GM12865 (cell line): ENCODE data around the gene SEMA6C.
A peak's percentile ranks its signal among the peaks of the same experiment; 100 is the strongest.

Experiments used
- DNase-seq: peaks from one replicate; pipeline ENCODE4 v3.0.0; 2010; ENCODE audit warnings: low read depth
- H3K4me3 ChIP-seq: 2 replicates; pipeline ENCODE4 v1.5.1; 2011; ENCODE audit warnings: mild to moderate bottlenecking, low read depth, low read length, control low read depth
- CTCF ChIP-seq: IDR thresholded peaks from 2 replicates; pipeline ENCODE4 v1.5.1; 2011; ENCODE audit warnings: low read length, control low read depth, low read depth, inconsistent platforms; ENCODE audit not compliant: insufficient read depth; ENCODE audit errors: missing control alignments

Gene SEMA6C

GRCh38 chr1:151167116-151167515 is 20.7 kb upstream of the SEMA6C start:
- H3K4me3 ChIP-seq: peak overlapping the region; percentile 98
- no peak for TF ChIP-seq CTCF

GRCh38 chr1:151166505-151166956 is 20.1 kb upstream of the SEMA6C start:
- peak; percentile 40 for DNase-seq
- peak overlapping the region; percentile 98 for H3K4me3 ChIP-seq
- TF ChIP-seq CTCF: no peak

More at GRCh38 chr1:151167116-151167515, 20.7 kb upstream of the SEMA6C start:
- no peak for DNase-seq

- DNase-seq: peak; percentile 99
- peak within 1 kb of the TSS; percentile 98 for H3K4me3 ChIP-seq
Measured at GRCh38 chr1:151165738-151166504, 19.5 kb upstream of the SEMA6C start, which contains the start of the genes LYSMD1 and SCNM1. Gene LYSMD1 (minus strand): TSS chr1:151165902. CDS start chr1:151165258, 644 bp downstream. Gene SCNM1 (plus strand): TSS chr1:151166144. CDS start chr1:151166153, 9 bp downstream.

GRCh38 chr1:151165281-151165737 is 18.9 kb upstream of the SEMA6C start:
- DNase-seq: peak; percentile 32
- TF ChIP-seq CTCF: no peak
- H3K4me3 ChIP-seq: peak overlapping the region; percentile 71

More at GRCh38 chr1:151165738-151166504, 19.5 kb upstream of the SEMA6C start, which contains the start of the genes LYSMD1 and SCNM1:
- TF ChIP-seq CTCF: no peak

- H3K4me3 ChIP-seq: peak overlapping the region; percentile 71
- no peak for TF ChIP-seq CTCF
- no peak for DNase-seq
Measured at GRCh38 chr1:151164732-151165280, 18.4 kb upstream of the SEMA6C start.

- no peak for TF ChIP-seq CTCF
Measured at GRCh38 chr1:151159373-151159772, 12.9 kb upstream of the SEMA6C start.

More at GRCh38 chr1:151159373-151159772, 12.9 kb upstream of the SEMA6C start:
- H3K4me3 ChIP-seq: no peak overlapping the region
- DNase-seq: no peak
